ENCODE data around the gene FBL. TPM values are rescaled to one million over a fixed set of nuclear protein-coding genes. Genes with fewer than 3 reads are reported as not detected.

FBL gene
- total RNA-seq, 2 experiments from 2014 or later = 901 to 905 TPM

DNA sequence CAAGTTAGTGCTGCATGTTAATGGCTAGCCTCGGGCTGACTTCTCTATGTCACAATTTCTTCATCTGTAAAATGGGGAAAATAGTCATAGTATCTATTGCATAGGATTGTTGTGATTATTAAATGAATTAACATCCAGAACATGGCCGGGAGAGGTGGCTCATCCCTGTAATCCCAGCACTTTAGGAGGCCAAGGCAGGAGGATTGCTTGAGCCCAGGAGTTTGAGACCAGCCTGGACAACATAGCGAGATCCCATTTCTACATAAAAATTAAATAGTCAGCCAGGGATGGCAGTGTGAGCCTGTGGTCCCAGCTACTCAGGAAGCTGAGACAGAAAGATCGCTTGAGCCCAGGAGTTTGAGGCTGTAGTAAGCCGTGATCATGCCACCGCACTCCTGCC lies 21.8 kb upstream of the FBL start:
- no peak for TF ChIP-seq CTCF (IDR thresholded peaks at IDR 0.05)
- ATAC-seq (no peak), DNase-seq (no peak)
- Mint-ChIP-seq H3K27ac (no peak overlapping the region), H3K27me3 (no peaks in the 10 kb centered on the region), H3K4me1 (ENCODE audit: low read depth) (no peaks in the 10 kb centered on the region), H3K9me3 (no peaks in the 10 kb centered on the region), H3K36me3 (ENCODE audit: low read depth) (peaks cover 2% of the 10 kb centered on the region), H3K4me3 (no peak overlapping the region)
- intact Hi-C loops (cut with micrococcal nuclease) = no loop called here
- ChIA-PET CTCF (interaction anchor here (0.7 to 1.2 kb wide), 2 partner anchors 23 to 355 kb away, joined by 3 to 4 read pairs; no protein-coding TSS in a partner anchor), POLR2A (no interaction called here)

- Mint-ChIP-seq H3K27me3 (no peaks in the 10 kb centered on the region), H3K9me3 (no peaks in the 10 kb centered on the region), H3K36me3 (ENCODE audit: low read depth) (peaks cover 2% of the 10 kb centered on the region), H3K4me1 (ENCODE audit: low read depth) (no peaks in the 10 kb centered on the region), H3K4me3 (no peak overlapping the region), H3K27ac (peak overlapping the region; percentile 2)
- no peak for ATAC-seq
- DNase-seq = no peak
- POLR2A ChIA-PET = interaction anchor here (0.7 kb wide), 1 partner anchor 535 kb away, joined by 3 read pairs; no protein-coding TSS in a partner anchor
- CTCF ChIA-PET = interaction anchor here (1.3 kb wide), 1 partner anchor 23 kb away, joined by 6 read pairs; no protein-coding TSS in a partner anchor
- TF ChIP-seq CTCF (IDR thresholded peaks at IDR 0.05) = no peak
- intact Hi-C loops (cut with micrococcal nuclease) = no loop called here
Measured at GRCh38 chr19:39867133-39867532, 21.0 kb upstream of the FBL start.

DNA sequence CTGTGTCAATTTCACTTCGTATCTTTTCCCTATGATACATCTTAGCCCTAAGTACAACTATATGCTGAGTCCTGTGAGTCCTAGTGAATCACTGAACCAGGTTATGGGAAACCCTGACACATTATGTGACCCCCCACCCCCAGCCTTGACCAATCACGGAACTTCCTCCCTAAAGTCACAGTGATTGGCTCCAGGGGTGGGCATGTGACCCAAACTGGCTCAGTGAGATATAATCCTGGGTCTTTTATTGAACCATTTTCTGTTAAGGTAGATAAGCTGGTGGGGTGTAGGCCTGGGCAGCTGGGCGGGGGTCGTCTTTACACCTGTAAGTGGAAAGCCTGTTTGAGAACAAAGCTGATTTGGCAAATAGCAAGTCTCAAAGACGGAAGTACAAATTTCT lies 19.8 kb upstream of the FBL start:
- Mint-ChIP-seq H3K27ac (no peak overlapping the region), H3K9me3 (no peaks in the 10 kb centered on the region), H3K27me3 (no peaks in the 10 kb centered on the region), H3K4me1 (ENCODE audit: low read depth) (no peaks in the 10 kb centered on the region), H3K4me3 (no peak overlapping the region), H3K36me3 (ENCODE audit: low read depth) (peaks cover 2% of the 10 kb centered on the region)
- no peak for TF ChIP-seq CTCF (IDR thresholded peaks at IDR 0.05)
- ATAC-seq (peak; percentile 37), DNase-seq (peak; percentile 12)
- ChIA-PET POLR2A (no interaction called here), CTCF (no interaction called here)
- intact Hi-C loops (cut with micrococcal nuclease) = no loop called here

- intact Hi-C loops (cut with micrococcal nuclease) = no loop called here
- no peaks in the 10 kb centered on the region for H3K27me3 Mint-ChIP-seq
- H3K36me3 Mint-ChIP-seq (ENCODE audit: low read depth) = peaks cover 2% of the 10 kb centered on the region
- POLR2A ChIA-PET = no interaction called here
- DNase-seq = no peak
- no peaks in the 10 kb centered on the region for H3K9me3 Mint-ChIP-seq
- ATAC-seq = no peak
- no peaks in the 10 kb centered on the region for H3K4me1 Mint-ChIP-seq (ENCODE audit: low read depth)
- H3K4me3 Mint-ChIP-seq = no peak overlapping the region
- TF ChIP-seq CTCF (IDR thresholded peaks at IDR 0.05) = no peak
- CTCF ChIA-PET = no interaction called here
- no peak overlapping the region for H3K27ac Mint-ChIP-seq
Measured at GRCh38 chr19:39865186-39865585, 19.0 kb upstream of the FBL start.

DNA sequence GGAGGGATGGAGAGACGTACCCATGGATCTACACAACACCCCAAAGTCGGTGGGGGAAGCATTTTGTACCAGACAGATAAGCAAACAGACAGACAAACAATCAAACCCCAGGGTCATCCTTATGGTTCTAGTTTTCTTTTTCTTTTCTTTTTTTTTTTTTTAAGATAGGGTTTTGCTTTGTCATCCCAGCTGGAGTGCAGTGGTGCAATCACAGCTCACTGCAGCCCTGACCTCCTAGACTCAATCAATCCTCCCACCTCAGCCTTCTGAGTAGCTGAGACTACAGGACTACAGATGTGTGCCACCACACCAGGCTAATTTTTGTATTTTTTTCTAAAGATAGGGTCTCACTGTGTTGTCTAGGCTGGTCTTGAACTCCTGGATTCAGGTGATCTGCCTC lies 17.9 kb upstream of the FBL start:
- no peak for TF ChIP-seq CTCF (IDR thresholded peaks at IDR 0.05)
- POLR2A ChIA-PET = interaction anchor here (1.1 kb wide), 1 partner anchor 20 kb away, joined by 4 read pairs; no protein-coding TSS in a partner anchor
- Mint-ChIP-seq H3K9me3 (no peaks in the 10 kb centered on the region), H3K4me1 (ENCODE audit: low read depth) (no peaks in the 10 kb centered on the region), H3K36me3 (ENCODE audit: low read depth) (peaks cover 2% of the 10 kb centered on the region), H3K4me3 (no peak overlapping the region), H3K27me3 (no peaks in the 10 kb centered on the region), H3K27ac (no peak overlapping the region)
- intact Hi-C loops (cut with micrococcal nuclease) = no loop called here
- DNase-seq = no peak
- ATAC-seq = no peak
- CTCF ChIA-PET = interaction anchor here (0.7 to 0.8 kb wide), 2 partner anchors 14 to 71 kb away, joined by 3 to 4 read pairs; no protein-coding TSS in a partner anchor
